GM12801 (cell line): ENCODE data around the gene BRWD1.

ENCODE experiments used
- TF ChIP-seq, protein P1 (sequence below): IDR thresholded peaks from one replicate; pipeline ENCODE4 v1.5.1; 2011; ENCODE audit warnings: control low read depth; ENCODE audit not compliant: insufficient read length; ENCODE audit errors: extremely low read depth

Gene BRWD1

DNA sequence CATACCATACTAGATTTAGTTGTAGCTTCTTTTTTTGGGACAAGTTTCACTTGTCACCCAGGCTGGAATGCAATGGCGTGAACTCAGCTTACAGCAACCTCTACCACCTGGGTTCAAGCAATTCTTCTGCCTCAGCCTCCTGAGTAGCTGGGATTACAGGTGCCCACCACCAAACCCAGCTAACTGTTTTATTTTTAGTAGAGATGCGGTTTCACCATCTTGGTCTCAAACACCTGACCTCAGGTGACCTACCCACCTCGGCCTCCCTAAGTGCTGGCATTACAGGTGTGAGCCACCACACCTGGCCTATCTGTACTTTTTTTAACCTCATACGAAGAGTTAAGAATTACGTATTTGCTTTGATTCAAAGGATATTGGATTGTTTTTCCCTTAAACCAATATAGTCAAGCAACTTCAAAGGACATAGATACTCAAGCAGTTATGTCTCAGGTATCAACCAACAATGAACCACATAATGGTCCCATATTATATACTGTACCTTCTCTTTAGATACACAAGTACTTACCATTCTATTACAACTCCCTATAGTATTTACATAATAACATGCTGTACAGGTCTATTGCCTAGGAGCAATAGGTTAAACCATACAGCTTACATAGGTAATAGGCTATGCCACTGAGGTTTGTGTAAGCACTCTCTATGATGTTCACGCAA, 28.0 kb upstream of the BRWD1 start:
- TF ChIP-seq, protein P1, sequence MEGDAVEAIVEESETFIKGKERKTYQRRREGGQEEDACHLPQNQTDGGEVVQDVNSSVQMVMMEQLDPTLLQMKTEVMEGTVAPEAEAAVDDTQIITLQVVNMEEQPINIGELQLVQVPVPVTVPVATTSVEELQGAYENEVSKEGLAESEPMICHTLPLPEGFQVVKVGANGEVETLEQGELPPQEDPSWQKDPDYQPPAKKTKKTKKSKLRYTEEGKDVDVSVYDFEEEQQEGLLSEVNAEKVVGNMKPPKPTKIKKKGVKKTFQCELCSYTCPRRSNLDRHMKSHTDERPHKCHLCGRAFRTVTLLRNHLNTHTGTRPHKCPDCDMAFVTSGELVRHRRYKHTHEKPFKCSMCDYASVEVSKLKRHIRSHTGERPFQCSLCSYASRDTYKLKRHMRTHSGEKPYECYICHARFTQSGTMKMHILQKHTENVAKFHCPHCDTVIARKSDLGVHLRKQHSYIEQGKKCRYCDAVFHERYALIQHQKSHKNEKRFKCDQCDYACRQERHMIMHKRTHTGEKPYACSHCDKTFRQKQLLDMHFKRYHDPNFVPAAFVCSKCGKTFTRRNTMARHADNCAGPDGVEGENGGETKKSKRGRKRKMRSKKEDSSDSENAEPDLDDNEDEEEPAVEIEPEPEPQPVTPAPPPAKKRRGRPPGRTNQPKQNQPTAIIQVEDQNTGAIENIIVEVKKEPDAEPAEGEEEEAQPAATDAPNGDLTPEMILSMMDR: no peak

DNA sequence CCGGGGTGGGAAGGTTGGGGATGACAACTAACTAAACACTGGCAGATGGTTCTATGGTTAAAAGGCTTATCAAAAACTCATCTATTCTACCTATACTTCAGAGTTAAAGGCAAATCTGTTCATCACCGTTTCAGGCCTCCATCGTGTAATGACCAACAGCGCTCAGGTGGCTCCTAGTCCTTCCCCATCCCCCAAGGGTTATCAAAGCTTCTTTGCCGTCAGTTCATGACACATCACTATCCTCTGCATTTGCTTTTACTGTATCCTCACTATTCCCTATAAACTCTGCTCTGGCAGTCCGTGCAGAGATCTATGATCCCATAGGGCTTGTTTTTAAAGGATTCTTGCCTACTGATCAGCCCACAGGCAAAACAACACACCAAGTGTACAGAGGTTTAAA, 27.3 kb upstream of the BRWD1 start:
- TF ChIP-seq, protein P1: no peak

DNA sequence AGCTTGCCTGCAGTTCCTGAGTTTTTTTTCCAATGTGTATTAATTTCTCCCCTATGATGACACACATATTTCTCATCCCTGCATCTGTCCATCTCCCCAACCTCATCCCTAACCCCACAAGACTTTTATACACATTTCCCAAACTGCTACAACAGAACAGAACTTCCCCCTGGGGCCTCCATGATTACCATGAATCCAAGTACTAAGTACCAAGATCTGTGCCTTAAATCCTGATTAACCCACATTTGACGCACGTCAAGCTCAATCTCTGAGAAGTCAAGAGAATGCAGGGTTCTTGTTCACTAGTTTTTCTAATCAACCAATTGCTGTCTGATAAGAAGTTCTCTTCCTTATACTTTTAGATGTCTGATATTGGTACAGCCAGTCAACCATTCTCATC, 25.8 kb upstream of the BRWD1 start:
- TF ChIP-seq, protein P1: no peak

DNA sequence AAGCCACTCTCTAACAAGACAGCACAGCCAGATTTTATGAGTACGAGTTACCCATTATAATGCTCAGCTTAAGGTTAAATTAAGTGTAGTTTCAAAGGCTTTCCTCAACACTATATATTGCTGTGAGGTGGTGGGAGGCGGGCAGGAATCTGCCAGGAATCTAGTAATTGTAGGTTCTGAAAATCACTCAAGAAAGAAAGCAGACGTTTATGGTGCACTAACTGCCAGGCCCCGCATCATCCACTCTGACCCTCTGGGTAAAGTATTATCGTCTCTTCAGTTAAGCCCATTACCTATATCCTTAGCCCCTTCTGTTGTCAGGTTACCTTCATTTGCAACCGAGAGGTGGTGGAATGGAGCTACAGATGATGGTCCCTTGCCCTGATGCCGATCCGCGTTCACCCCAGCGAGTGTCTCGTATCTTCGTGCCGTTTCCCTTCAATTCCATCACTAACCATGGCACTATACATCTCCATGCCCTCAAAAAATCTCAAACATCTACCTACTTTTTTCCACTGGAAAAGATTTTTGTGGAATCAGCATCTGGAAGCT, 23.1 kb upstream of the BRWD1 start:
- TF ChIP-seq, protein P1: no peak

DNA sequence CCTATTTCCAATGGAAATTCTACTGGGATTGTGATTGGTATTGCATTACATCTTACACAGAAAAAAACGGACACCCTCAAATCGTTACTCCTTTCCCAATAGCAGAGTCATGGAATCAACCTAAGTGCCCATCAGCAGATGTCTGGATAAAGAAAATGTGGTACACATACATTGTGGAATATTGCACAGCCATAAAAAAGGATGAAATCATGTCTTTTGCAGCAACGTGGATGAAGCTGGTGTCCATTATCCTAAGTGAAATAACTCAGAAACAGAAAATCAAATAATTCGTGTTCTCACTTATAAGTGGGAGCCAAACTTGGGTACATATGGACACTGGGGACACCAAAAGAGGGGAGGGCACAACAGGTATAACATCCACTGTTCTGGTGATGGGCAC, 21.2 kb upstream of the BRWD1 start:
- TF ChIP-seq, protein P1: no peak

DNA sequence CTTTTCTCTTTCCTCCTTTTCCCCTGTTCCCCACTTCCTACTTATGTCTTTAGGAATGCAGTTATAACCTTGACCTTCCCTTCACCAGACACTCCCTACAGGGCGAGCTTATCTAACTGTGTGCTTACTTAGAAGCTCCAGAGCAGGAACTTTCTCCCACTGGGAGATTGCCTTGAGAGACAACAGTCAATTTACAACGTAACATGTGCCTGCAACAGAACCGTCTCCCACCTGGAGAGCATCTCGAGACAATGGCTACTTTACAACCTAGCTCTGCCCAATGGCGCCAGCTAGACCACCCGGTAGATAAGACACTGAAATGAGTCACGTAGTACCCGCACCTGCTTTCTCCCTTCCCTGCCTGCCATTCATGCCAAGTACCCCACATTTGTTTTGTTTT, 18.7 kb upstream of the BRWD1 start:
- TF ChIP-seq, protein P1: no peak

DNA sequence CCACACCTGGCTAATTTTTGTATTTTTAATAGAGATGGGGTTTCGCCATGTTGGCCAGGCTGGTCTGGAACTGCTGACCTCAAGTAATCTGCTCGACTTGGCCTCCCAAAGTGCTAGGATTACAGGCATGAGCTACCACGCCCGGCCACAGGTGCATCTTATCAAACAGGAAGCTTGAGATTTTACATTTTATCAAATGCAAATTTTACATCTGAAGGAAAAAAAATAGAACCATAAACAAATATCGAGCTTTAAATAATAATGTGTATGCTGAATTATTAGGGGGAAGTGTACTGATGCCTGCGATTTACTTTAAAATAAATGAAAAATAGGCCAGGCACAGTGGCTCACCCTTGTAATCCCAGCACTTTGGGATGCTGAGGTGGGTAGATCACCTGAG, 16.6 kb upstream of the BRWD1 start:
- TF ChIP-seq, protein P1: no peak
